SU-DHL-6 (cell line): ENCODE results near the gene ARHGAP44.

Experiments
- EZH2phosphoT487 ChIP-seq: fragments of 200-600 bp; sonication (generic), shearing (Covaris generic); conservative IDR thresholded peaks from 2 replicates; pipeline ENCODE4 v1.6.1; 2018; ENCODE audit warnings: mild to moderate bottlenecking, antibody characterized with exemption, low read length, moderate library complexity, mixed read lengths
- TF ChIP-seq, protein P1 (sequence below): fragments of 200-600 bp; sonication (generic); IDR thresholded peaks from one replicate; pipeline ENCODE4 v1.5.1; 2017; ENCODE audit warnings: antibody characterized with exemption, mild to moderate bottlenecking, low read length, moderate library complexity; ENCODE audit not compliant: insufficient read depth, poor library complexity, severe bottlenecking

DNA sequence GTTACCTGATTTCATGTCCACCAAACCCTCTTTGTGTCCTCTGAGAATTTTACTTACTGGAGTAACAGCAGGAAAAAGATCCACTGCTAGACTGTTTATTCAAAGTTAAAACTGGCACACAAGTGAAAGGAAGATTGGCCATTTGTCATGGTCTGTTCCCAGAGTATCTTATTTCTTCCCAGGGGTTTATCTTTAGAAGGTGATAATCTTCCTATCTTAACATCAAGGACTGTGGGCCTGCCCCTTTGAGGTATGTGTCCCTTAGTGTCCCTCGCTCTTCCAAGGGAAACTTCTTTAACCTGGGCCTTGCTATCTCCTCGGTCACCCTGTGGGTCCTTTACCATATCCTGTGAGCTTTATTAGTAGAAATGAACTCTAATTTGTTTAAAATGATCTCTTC is 49.7 kb downstream of the ARHGAP44 start:
- TF ChIP-seq, protein P1, sequence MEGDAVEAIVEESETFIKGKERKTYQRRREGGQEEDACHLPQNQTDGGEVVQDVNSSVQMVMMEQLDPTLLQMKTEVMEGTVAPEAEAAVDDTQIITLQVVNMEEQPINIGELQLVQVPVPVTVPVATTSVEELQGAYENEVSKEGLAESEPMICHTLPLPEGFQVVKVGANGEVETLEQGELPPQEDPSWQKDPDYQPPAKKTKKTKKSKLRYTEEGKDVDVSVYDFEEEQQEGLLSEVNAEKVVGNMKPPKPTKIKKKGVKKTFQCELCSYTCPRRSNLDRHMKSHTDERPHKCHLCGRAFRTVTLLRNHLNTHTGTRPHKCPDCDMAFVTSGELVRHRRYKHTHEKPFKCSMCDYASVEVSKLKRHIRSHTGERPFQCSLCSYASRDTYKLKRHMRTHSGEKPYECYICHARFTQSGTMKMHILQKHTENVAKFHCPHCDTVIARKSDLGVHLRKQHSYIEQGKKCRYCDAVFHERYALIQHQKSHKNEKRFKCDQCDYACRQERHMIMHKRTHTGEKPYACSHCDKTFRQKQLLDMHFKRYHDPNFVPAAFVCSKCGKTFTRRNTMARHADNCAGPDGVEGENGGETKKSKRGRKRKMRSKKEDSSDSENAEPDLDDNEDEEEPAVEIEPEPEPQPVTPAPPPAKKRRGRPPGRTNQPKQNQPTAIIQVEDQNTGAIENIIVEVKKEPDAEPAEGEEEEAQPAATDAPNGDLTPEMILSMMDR: no peak
- TF ChIP-seq EZH2phosphoT487: no peak
